ENCODE results near the gene DENND4A. TPM values are rescaled to one million over a fixed set of nuclear protein-coding genes. Genes with fewer than 3 reads are reported as not detected.
A peak's percentile ranks its signal among the peaks of the same experiment; 100 is the strongest.

DENND4A gene
- total and polyA plus RNA-seq, 2 donors (not counting 1 experiment from before 2014, with no cell fraction given): 24.4 to 103 TPM

DNA sequence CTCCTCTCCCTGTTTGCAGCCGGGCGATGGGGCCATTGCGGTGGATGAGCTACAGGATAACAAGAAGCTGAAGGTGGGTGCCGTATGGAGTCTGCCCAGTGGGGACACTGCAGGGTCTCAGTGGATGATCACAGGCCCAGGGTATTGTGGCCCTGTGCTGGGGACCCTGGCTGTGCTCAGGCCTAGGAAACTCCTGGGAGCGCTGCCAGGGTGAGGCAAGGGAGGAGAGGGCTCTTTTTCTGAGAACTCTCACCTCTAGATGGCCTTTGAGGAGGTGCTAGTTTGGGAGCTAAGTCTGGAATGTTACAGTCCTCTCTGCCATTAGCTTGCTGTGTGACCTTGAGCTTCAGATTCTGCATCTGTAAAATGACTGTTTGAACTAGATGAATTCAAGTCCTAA, 154.0 kb downstream of the DENND4A start:
- Mint-ChIP-seq H3K9me3 (ENCODE audit: insufficient read depth) (no peaks in the 10 kb centered on the region), H3K27ac (no peak overlapping the region), H3K4me1 (peaks cover 10% of the 10 kb centered on the region), H3K4me3 (no peak overlapping the region), H3K27me3 (no peaks in the 10 kb centered on the region)
- Histone ChIP-seq H3K4me2 (replicated peaks; ENCODE audit: low read depth, low read length, poor library complexity, severe bottlenecking) (peak overlapping the region; percentile 31), H3K79me2 (ENCODE audit: control insufficient read depth, insufficient read depth, low read length) (no peaks in the 10 kb centered on the region), H4K20me1 (ENCODE audit: control insufficient read depth, insufficient read depth, low read length, poor library complexity, severe bottlenecking) (no peaks in the 10 kb centered on the region), H3K27ac (ENCODE audit: low read length in 2 of 2) (no peak overlapping the region), H2AFZ (ENCODE audit: insufficient read depth, low read depth, low read length, poor library complexity, severe bottlenecking) (no peak overlapping the region), H3K9me3 (ENCODE audit: control extremely low read depth in 1 of 3, control insufficient read depth in 2 of 3, insufficient read depth in 1 of 3, low read length in 2 of 3) (no peaks in the 10 kb centered on the region), H3K4me1 (ENCODE audit: control insufficient read depth in 2 of 2, insufficient read depth in 2 of 2, low read length in 2 of 2) (peaks cover 0 to 10% of the 10 kb centered on the region in 2 donors), H3K9ac (ENCODE audit: low read length) (no peak overlapping the region), H3K36me3 (replicated peaks in 1 of 2; ENCODE audit: control extremely low read depth in 1 of 2, control insufficient read depth in 1 of 2, extremely low read depth in 1 of 2, insufficient read depth in 2 of 2, low read length in 1 of 2) (no peaks in the 10 kb centered on the region), H3K4me3 (ENCODE audit: control extremely low read depth in 1 of 5, extremely low read depth in 1 of 5, insufficient read depth in 1 of 5, low read depth in 2 of 5, low read length in 4 of 5) (no peak overlapping the region), H3K27me3 (replicated peaks in 1 of 4; ENCODE audit: control extremely low read depth in 1 of 4, control insufficient read depth in 3 of 4, insufficient read depth in 4 of 4, low read length in 3 of 4) (no peaks in the 10 kb centered on the region)
- intact Hi-C loops (cut with micrococcal nuclease): loop anchor here (1.0 to 2.0 kb wide), 2 partner anchors 219 to 649 kb away; no protein-coding TSS in a partner anchor
- CTCF ChIA-PET: interaction anchor here (0.6 to 5.5 kb wide), 30 partner anchors 8 to 650 kb away, joined by 3 to 42 read pairs (median 3); partner anchors contain the start of genes INTS14 and RAB11A
- POLR2A ChIA-PET: no interaction called here
- ATAC-seq (ENCODE audit: low read depth) (no peak), DNase-seq (no peak)
- WGBS (ENCODE audit: insufficient coverage): 98% methylated on average over 5 of the region's 5 CpGs
- TF ChIP-seq, protein P1, sequence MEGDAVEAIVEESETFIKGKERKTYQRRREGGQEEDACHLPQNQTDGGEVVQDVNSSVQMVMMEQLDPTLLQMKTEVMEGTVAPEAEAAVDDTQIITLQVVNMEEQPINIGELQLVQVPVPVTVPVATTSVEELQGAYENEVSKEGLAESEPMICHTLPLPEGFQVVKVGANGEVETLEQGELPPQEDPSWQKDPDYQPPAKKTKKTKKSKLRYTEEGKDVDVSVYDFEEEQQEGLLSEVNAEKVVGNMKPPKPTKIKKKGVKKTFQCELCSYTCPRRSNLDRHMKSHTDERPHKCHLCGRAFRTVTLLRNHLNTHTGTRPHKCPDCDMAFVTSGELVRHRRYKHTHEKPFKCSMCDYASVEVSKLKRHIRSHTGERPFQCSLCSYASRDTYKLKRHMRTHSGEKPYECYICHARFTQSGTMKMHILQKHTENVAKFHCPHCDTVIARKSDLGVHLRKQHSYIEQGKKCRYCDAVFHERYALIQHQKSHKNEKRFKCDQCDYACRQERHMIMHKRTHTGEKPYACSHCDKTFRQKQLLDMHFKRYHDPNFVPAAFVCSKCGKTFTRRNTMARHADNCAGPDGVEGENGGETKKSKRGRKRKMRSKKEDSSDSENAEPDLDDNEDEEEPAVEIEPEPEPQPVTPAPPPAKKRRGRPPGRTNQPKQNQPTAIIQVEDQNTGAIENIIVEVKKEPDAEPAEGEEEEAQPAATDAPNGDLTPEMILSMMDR (IDR thresholded peaks at IDR 0.05): no peak
- TF ChIP-seq EZH2 (IDR thresholded peaks at IDR 0.05; ENCODE audit: borderline replicate concordance, insufficient read depth, low read depth, low read length, poor library complexity, severe bottlenecking): no peak

DNA sequence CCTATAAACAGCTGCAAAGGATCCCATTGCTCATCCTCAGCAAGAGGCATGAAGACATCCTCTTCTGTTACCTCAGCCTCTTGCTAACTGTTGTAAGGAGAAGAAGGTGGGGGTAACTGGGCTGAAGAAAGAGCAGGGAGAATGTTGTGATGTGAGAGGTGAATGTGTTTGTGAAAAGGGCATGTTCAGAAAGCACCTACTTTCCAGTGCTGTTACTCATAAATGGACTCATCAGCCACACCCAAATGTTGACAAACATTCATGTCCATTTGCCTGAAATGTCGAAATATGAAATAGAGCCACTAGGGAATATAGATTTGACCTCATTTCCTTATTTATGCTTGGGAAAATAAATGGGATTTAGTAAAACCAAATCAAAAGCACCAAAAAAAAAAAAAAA, 157.7 kb downstream of the DENND4A start:
- no peaks in the 10 kb centered on the region for H3K27me3 ChIP-seq (replicated peaks in 1 of 4; ENCODE audit: control extremely low read depth in 1 of 4, control insufficient read depth in 3 of 4, insufficient read depth in 4 of 4, low read length in 3 of 4)

More for the DNA sequence above, 157.7 kb downstream of the DENND4A start:
- Histone ChIP-seq H3K4me3 (ENCODE audit: control extremely low read depth in 1 of 5, extremely low read depth in 1 of 5, insufficient read depth in 1 of 5, low read depth in 2 of 5, low read length in 4 of 5) (no peak overlapping the region), H2AFZ (ENCODE audit: insufficient read depth, low read depth, low read length, poor library complexity, severe bottlenecking) (no peak overlapping the region), H3K4me2 (replicated peaks; ENCODE audit: low read depth, low read length, poor library complexity, severe bottlenecking) (no peak overlapping the region), H3K9me3 (ENCODE audit: control extremely low read depth in 1 of 3, control insufficient read depth in 2 of 3, insufficient read depth in 1 of 3, low read length in 2 of 3) (peaks cover 0 to 2% (median 0%) of the 10 kb centered on the region in 3 donors), H3K36me3 (replicated peaks in 1 of 2; ENCODE audit: control extremely low read depth in 1 of 2, control insufficient read depth in 1 of 2, extremely low read depth in 1 of 2, insufficient read depth in 2 of 2, low read length in 1 of 2) (no peaks in the 10 kb centered on the region), H3K27ac (ENCODE audit: low read length in 2 of 2) (no peak overlapping the region), H4K20me1 (ENCODE audit: control insufficient read depth, insufficient read depth, low read length, poor library complexity, severe bottlenecking) (no peaks in the 10 kb centered on the region), H3K9ac (ENCODE audit: low read length) (no peak overlapping the region), H3K79me2 (ENCODE audit: control insufficient read depth, insufficient read depth, low read length) (no peaks in the 10 kb centered on the region), H3K4me1 (ENCODE audit: control insufficient read depth in 2 of 2, insufficient read depth in 2 of 2, low read length in 2 of 2) (peaks cover 8 to 20% of the 10 kb centered on the region in 2 donors)
- Mint-ChIP-seq H3K27me3 (no peaks in the 10 kb centered on the region), H3K4me3 (no peak overlapping the region), H3K9me3 (ENCODE audit: insufficient read depth) (no peaks in the 10 kb centered on the region), H3K27ac (no peak overlapping the region), H3K4me1 (peaks cover 22% of the 10 kb centered on the region)
- ChIA-PET POLR2A (no interaction called here), CTCF (interaction anchor here (1.3 kb wide), 1 partner anchor 202 kb away, joined by 3 read pairs; no protein-coding TSS in a partner anchor)
- WGBS (ENCODE audit: insufficient coverage): no CpG with 5 or more reads among the region's 1 CpG
- no peak for TF ChIP-seq EZH2 (IDR thresholded peaks at IDR 0.05; ENCODE audit: borderline replicate concordance, insufficient read depth, low read depth, low read length, poor library complexity, severe bottlenecking)
- TF ChIP-seq, protein P1 (IDR thresholded peaks at IDR 0.05): no peak
- DNase-seq: no peak
- intact Hi-C loops (cut with micrococcal nuclease): no loop called here
- ATAC-seq (ENCODE audit: low read depth): no peak
